GM12878 (cell line): ENCODE results near the gene HOXC5. TPM values are rescaled to one million over a fixed set of nuclear protein-coding genes. Genes with fewer than 3 reads are reported as not detected.

ENCODE experiments used
- ATF2 ChIP-seq: IDR thresholded peaks from 2 replicates; pipeline ENCODE4 v1.6.1; 2012; ENCODE audit warnings: low read length, inconsistent platforms
- BHLHE40 ChIP-seq, 2 experiments: fragments of 450-650 bp in 1 of 2; IDR thresholded peaks; 2 replicates each; pipeline ENCODE4 v1.6.1; 2011 to 2017; ENCODE audit warnings: low read depth in 2 of 2, borderline replicate concordance in 1 of 2, improper control_type of control experiment in 1 of 2, low read length in 1 of 2, mild to moderate bottlenecking in 1 of 2
- EGR1 ChIP-seq, 2 experiments: IDR thresholded peaks; 1 replicate in 1 of 2; 2 replicates in 1 of 2; pipeline ENCODE4 v1.6.1; 2011 to 2012; ENCODE audit warnings: low read depth in 2 of 2, low read length in 2 of 2, borderline replicate concordance in 1 of 2, mild to moderate bottlenecking in 1 of 2, moderate library complexity in 1 of 2
- FOXK2 ChIP-seq: fragments of 450-650 bp; IDR thresholded peaks from 2 replicates; pipeline ENCODE4 v1.6.1; 2017; ENCODE audit warnings: mild to moderate bottlenecking, moderate library complexity
- LARP7 ChIP-seq: fragments of 450-650 bp; IDR thresholded peaks from 2 replicates; pipeline ENCODE4 v1.6.1; 2017; ENCODE audit warnings: mild to moderate bottlenecking
- NFYA ChIP-seq: IDR thresholded peaks from 2 replicates; pipeline ENCODE4 v1.6.1; 2011; ENCODE audit warnings: low read depth, mild to moderate bottlenecking, low read length, improper control_type of control experiment, borderline replicate concordance
- NRF1 ChIP-seq: conservative IDR thresholded peaks from 2 replicates; pipeline ENCODE4 v1.6.1; 2011; ENCODE audit warnings: mild to moderate bottlenecking, low read depth, low read length, improper control_type of control experiment
- POLR2AphosphoS2 ChIP-seq: IDR thresholded peaks from 2 replicates; pipeline ENCODE4 v1.6.1; 2011; ENCODE audit warnings: low read depth, mild to moderate bottlenecking, low read length, improper control_type of control experiment, moderate library complexity
- POU2F2 ChIP-seq: IDR thresholded peaks from 3 replicates; pipeline ENCODE4 v1.6.1; 2011; ENCODE audit warnings: low read depth, mild to moderate bottlenecking, low read length, borderline replicate concordance
- RAD21 ChIP-seq: IDR thresholded peaks from 2 replicates; pipeline ENCODE4 v1.6.1; 2011; ENCODE audit warnings: mild to moderate bottlenecking, low read depth, low read length, moderate library complexity; ENCODE audit not compliant: insufficient read depth
- RELB ChIP-seq: fragments of 450-650 bp; IDR thresholded peaks from 2 replicates; pipeline ENCODE4 v1.6.1; 2017; ENCODE audit warnings: low read depth, mild to moderate bottlenecking, moderate library complexity
- SIN3A ChIP-seq: IDR thresholded peaks from 2 replicates; pipeline ENCODE4 v1.6.1; 2012; ENCODE audit warnings: low read depth, low read length, improper control_type of control experiment
- SMAD5 ChIP-seq: IDR thresholded peaks from 2 replicates; pipeline ENCODE4 v1.6.1; 2016; ENCODE audit warnings: antibody characterized with exemption, low read depth
- TCF3 ChIP-seq: IDR thresholded peaks from 2 replicates; pipeline ENCODE4 v1.6.1; 2012; ENCODE audit warnings: low read depth, mild to moderate bottlenecking, low read length, borderline replicate concordance; ENCODE audit not compliant: insufficient read depth
- WRNIP1 ChIP-seq: IDR thresholded peaks from 2 replicates; pipeline ENCODE4 v1.6.1; 2011; ENCODE audit warnings: low read depth, low read length, improper control_type of control experiment, borderline replicate concordance
- YBX1 ChIP-seq: fragments of 450-650 bp; IDR thresholded peaks from 2 replicates; pipeline ENCODE4 v1.6.1; 2016; ENCODE audit warnings: antibody characterized with exemption
- ZBED1 ChIP-seq: IDR thresholded peaks from 2 replicates; pipeline ENCODE4 v1.6.1; 2016; ENCODE audit warnings: borderline replicate concordance
- ZNF622 ChIP-seq: fragments of 450-650 bp; IDR thresholded peaks from 2 replicates; pipeline ENCODE4 v1.6.1; 2017; ENCODE audit warnings: mild to moderate bottlenecking, inconsistent platforms
- polyA plus RNA-seq, 11 experiments: library from polyadenylated mRNA; depleted of rRNA in 4 of 11; unstranded in 6 of 11; stranded (reverse) in 5 of 11; fragments of >200 nt; fragmentation: Nextera tagmentation in 4 of 11; fragmentation: Illumina TruSeq in 1 of 11; extraction: Ambion mirVana in 4 of 11; extraction: Trizol in 1 of 11; gene quantifications; 1 replicate in 1 of 11; 2 replicates in 10 of 11; pipeline versions ENCODE4 v1.2.1 to v1.2.3, GENCODE V29; 2011 to 2016; ENCODE audit warnings: inconsistent platforms in 2 of 11, missing spikeins in 2 of 11, low read depth in 1 of 11
- total RNA-seq, 4 experiments: library from RNA; depleted of rRNA in 3 of 4; stranded (reverse); fragments of >200 nt in 3 of 4; fragmentation: Illumina TruSeq in 1 of 4; extraction: Trizol in 1 of 4; gene quantifications; 2 replicates each; pipeline versions ENCODE4 v1.2.1 to v1.2.3, GENCODE V29; 2013 to 2021
- TF ChIP-seq, protein P1 (sequence below): fragments of 450-650 bp; IDR thresholded peaks from 2 replicates; pipeline ENCODE4 v1.6.1; 2017; ENCODE audit warnings: mild to moderate bottlenecking, moderate library complexity
- TF ChIP-seq, protein P2 (sequence below): IDR thresholded peaks from 2 replicates; pipeline ENCODE4 v1.6.1; 2012; ENCODE audit warnings: low read depth, low read length, improper control_type of control experiment
- TF ChIP-seq, protein P3 (sequence below): IDR thresholded peaks from 2 replicates; pipeline ENCODE4 v1.6.1; 2011; ENCODE audit warnings: mild to moderate bottlenecking, low read depth, low read length, moderate library complexity; ENCODE audit not compliant: insufficient replicate concordance

The HOXC5 gene
- total and polyA plus RNA-seq, 10 of the 15 experiments (the other 5 are each of a cell fraction or from before 2014, with no cell fraction given) = 0.11 TPM; not detected in 9

DNA sequence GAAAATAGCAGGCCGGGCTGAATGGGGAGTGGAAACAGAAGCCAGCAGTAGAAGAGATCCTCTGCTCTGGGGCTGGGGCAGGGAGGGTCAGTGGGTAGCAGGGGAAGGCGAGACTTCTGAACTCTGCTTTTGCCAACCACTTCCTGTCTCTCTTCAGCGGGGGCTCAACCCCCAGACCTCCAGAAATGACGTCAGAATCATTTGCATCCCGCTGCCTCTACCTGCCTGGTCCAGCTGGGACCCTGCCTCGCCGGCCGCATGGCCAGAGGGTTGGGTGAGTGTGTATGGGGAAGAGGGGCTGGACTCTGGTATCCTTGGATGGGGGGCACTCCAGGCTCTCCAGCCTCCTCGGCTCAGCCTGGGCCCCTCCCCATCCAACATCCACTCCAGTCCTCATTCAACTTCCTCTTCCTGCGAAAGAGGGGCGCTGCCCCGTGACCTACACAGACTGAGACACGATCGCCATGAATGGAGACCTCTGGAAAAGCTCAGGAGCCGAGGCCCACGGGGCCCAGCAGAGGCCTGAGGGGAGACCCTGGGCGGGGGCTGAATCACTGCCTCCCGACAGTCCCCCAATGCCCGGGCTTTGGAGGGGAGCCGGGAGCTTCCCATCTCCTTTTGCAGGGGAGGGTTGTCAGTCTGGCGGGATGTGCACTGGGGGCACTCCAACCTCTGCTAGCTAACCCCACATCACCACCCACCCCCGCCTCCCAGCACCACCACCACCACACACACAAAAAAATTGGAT is 20.3 kb downstream of the HOXC5 start (continued):
- TF ChIP-seq, protein P1, sequence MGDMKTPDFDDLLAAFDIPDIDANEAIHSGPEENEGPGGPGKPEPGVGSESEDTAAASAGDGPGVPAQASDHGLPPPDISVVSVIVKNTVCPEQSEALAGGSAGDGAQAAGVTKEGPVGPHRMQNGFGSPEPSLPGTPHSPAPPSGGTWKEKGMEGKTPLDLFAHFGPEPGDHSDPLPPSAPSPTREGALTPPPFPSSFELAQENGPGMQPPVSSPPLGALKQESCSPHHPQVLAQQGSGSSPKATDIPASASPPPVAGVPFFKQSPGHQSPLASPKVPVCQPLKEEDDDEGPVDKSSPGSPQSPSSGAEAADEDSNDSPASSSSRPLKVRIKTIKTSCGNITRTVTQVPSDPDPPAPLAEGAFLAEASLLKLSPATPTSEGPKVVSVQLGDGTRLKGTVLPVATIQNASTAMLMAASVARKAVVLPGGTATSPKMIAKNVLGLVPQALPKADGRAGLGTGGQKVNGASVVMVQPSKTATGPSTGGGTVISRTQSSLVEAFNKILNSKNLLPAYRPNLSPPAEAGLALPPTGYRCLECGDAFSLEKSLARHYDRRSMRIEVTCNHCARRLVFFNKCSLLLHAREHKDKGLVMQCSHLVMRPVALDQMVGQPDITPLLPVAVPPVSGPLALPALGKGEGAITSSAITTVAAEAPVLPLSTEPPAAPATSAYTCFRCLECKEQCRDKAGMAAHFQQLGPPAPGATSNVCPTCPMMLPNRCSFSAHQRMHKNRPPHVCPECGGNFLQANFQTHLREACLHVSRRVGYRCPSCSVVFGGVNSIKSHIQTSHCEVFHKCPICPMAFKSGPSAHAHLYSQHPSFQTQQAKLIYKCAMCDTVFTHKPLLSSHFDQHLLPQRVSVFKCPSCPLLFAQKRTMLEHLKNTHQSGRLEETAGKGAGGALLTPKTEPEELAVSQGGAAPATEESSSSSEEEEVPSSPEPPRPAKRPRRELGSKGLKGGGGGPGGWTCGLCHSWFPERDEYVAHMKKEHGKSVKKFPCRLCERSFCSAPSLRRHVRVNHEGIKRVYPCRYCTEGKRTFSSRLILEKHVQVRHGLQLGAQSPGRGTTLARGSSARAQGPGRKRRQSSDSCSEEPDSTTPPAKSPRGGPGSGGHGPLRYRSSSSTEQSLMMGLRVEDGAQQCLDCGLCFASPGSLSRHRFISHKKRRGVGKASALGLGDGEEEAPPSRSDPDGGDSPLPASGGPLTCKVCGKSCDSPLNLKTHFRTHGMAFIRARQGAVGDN = peak; percentile 91
- TF ChIP-seq, protein P2, sequence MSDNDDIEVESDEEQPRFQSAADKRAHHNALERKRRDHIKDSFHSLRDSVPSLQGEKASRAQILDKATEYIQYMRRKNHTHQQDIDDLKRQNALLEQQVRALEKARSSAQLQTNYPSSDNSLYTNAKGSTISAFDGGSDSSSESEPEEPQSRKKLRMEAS = no peak
- TF ChIP-seq NRF1 = no peak
- peak; percentile 39 for TF ChIP-seq LARP7
- TF ChIP-seq ZNF622 = no peak
- TF ChIP-seq YBX1 = no peak
- TF ChIP-seq TCF3 = peak; percentile 81
- TF ChIP-seq, protein P3, sequence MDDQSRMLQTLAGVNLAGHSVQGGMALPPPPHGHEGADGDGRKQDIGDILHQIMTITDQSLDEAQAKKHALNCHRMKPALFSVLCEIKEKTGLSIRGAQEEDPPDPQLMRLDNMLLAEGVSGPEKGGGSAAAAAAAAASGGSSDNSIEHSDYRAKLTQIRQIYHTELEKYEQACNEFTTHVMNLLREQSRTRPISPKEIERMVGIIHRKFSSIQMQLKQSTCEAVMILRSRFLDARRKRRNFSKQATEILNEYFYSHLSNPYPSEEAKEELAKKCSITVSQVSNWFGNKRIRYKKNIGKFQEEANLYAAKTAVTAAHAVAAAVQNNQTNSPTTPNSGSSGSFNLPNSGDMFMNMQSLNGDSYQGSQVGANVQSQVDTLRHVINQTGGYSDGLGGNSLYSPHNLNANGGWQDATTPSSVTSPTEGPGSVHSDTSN = no peak
- peak; percentile 75; the same call in 1 of the 2 replicates for TF ChIP-seq ZBED1
- peak; percentile 92 for TF ChIP-seq POU2F2
- TF ChIP-seq BHLHE40 (IDR thresholded peaks at IDR 0.05; ENCODE audit: borderline replicate concordance in 1 of 2, low read depth in 2 of 2, low read length in 1 of 2) = peak in 1 of 2 experiments; percentile 33; a peak in 2 of 4 replicates
- TF ChIP-seq FOXK2 = no peak
- peak; percentile 73; the same call in 1 of the 2 replicates for TF ChIP-seq SMAD5
- TF ChIP-seq ATF2 = peak; percentile 42; the same call in 1 of the 2 replicates
- peak; percentile 46 for TF ChIP-seq RELB
- TF ChIP-seq EGR1 (IDR thresholded peaks at IDR 0.05; ENCODE audit: borderline replicate concordance in 1 of 2, low read depth in 2 of 2, low read length in 2 of 2) = peak in 1 of 2 experiments; percentile 51; a peak in 1 of 3 replicates
- TF ChIP-seq WRNIP1 = no peak
- TF ChIP-seq RAD21 = no peak
- peak; percentile 58 for TF ChIP-seq POLR2AphosphoS2
- peak; percentile 65; the same call in 1 of the 2 replicates for TF ChIP-seq SIN3A
- no peak for TF ChIP-seq NFYA
